ENCODE measurements around the gene ZCCHC2.

ZCCHC2 gene

DNA sequence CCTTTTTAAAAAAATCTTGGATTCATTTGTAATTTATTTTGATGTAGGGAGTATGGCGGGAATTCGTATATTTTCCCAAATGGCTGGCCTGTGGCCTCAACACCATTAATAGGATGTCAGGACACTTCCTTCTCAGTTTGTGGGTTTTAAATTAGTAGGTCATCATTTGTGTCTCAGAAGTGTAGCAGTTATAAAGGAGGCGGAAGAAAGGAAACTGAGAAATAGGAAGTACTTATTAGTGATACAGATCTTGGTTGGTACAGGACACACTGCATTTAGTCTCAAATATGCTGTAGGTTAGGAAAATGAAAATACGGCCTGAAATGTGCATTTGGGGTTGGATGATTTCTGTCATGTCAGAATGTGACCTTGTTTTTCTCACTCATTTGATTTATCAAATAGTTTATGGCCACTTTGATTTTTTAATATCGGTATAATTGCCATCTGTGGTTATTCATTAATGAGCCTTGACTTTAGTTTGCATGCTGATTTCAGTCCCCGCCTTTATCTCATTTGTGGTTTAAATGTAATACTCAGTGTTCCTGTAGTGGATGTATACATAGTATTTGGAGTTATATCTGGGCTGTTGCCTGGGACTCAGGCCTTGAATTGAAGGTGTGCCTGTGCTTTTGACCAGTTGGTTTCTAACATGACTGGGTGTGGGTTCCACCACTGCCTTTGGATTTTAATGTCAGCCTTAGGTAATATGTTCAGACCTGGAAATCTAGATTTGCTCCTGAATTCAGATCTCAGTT, 31.4 kb downstream of the ZCCHC2 start:
- POLR2A ChIA-PET, result no interaction called here
- no peak for DNase-seq (ENCODE audit: low read depth, low spot score)
- TF ChIP-seq, protein P1, sequence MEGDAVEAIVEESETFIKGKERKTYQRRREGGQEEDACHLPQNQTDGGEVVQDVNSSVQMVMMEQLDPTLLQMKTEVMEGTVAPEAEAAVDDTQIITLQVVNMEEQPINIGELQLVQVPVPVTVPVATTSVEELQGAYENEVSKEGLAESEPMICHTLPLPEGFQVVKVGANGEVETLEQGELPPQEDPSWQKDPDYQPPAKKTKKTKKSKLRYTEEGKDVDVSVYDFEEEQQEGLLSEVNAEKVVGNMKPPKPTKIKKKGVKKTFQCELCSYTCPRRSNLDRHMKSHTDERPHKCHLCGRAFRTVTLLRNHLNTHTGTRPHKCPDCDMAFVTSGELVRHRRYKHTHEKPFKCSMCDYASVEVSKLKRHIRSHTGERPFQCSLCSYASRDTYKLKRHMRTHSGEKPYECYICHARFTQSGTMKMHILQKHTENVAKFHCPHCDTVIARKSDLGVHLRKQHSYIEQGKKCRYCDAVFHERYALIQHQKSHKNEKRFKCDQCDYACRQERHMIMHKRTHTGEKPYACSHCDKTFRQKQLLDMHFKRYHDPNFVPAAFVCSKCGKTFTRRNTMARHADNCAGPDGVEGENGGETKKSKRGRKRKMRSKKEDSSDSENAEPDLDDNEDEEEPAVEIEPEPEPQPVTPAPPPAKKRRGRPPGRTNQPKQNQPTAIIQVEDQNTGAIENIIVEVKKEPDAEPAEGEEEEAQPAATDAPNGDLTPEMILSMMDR (IDR thresholded peaks at IDR 0.05; ENCODE audit: insufficient read depth, low read length, missing control alignments), result no peak
- CTCF ChIA-PET, result no interaction called here
- H3K4me3 ChIP-seq (ENCODE audit: low read depth, low read length), result no peak overlapping the region

DNA sequence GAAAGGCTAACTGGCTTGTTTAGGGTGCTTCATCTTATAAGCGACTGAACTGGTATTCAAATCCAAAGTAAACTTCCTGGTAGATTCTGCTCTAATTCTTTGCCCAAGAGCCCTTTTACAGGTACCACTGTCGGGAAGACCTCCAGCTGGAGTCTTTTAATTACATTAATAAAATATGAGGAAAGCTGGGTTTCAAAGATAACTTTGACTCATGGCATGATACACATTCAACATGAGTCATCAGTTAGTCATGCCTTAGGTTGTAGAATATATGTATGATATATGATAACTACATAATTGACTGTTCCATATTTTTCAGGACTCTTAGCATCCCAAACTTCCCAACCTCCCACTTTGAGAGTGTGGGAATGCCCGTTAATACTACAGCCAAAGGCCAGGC, 32.3 kb downstream of the ZCCHC2 start:
- DNase-seq (ENCODE audit: low read depth, low spot score), result no peak
- H3K4me3 ChIP-seq (ENCODE audit: low read depth, low read length), result no peak overlapping the region
- POLR2A ChIA-PET, result no interaction called here
- CTCF ChIA-PET, result interaction anchor here (1.7 to 5.8 kb wide), 2 partner anchors 8 to 30 kb away, joined by 4 to 33 read pairs; no protein-coding TSS in a partner anchor
- TF ChIP-seq, protein P1 (IDR thresholded peaks at IDR 0.05; ENCODE audit: insufficient read depth, low read length, missing control alignments), result no peak

DNA sequence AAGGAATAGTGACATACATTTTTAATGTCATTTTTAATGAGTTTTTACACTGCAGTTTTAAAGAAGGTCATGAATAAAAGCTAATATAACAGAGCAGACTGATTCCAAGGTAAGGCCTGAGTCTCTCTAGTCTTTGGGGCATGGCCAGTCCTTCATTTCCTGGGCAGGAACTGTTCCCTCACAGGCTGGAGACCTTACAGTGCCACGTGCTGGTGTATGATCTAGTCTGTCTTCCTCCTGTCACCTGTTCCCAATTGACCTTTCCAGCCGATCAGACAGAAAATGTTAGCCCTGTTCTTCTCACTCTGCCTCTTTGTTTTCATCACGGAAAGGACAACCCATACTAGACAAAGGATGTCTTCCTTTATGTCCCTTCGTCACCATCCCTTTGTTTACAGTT, 33.6 kb downstream of the ZCCHC2 start:
- POLR2A ChIA-PET, result no interaction called here
- no peak for DNase-seq (ENCODE audit: low read depth, low spot score)
- no peak overlapping the region for H3K4me3 ChIP-seq (ENCODE audit: low read depth, low read length)
- CTCF ChIA-PET, result interaction anchor here (0.9 to 5.8 kb wide), 3 partner anchors 9 to 29 kb away, joined by 3 to 33 read pairs (median 4); no protein-coding TSS in a partner anchor
- TF ChIP-seq, protein P1 (IDR thresholded peaks at IDR 0.05; ENCODE audit: insufficient read depth, low read length, missing control alignments), result no peak

DNA sequence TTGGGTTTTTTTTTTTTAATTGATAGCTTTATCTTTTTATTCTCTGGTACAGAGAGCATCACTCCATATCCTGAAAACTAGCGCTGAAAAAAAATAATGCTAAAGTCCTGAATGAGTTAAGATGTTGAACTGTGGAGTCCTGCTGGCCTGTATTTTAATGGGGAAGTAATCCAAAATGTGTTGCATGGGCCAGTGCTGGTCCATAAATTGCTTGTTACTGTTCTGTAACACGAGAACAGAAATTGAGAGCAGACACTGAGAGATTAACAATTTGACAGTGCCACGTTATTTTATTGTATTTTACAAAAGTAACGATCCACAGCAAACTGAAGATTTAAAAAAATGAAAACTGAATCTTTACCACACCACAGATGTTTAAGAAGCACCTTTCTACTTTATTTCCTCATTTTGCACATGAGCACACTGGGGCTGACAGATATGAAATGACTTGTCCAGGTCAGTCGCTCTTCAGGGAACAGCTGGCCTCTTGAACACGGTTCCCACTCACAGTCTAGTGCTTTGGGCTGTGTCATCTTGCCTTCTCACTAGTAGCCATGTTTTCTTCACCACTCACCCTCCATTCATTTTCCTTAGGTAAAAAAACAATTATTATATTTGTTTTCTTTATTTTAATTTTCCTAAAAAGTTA, 35.3 kb downstream of the ZCCHC2 start:
- DNase-seq (ENCODE audit: low read depth, low spot score), result no peak
- TF ChIP-seq, protein P1 (IDR thresholded peaks at IDR 0.05; ENCODE audit: insufficient read depth, low read length, missing control alignments), result no peak
- H3K4me3 ChIP-seq (ENCODE audit: low read depth, low read length), result no peak overlapping the region
- CTCF ChIA-PET, result interaction anchor here (1.2 to 5.8 kb wide), 2 partner anchors 9 to 27 kb away, joined by 3 to 33 read pairs; no protein-coding TSS in a partner anchor
- POLR2A ChIA-PET, result no interaction called here

DNA sequence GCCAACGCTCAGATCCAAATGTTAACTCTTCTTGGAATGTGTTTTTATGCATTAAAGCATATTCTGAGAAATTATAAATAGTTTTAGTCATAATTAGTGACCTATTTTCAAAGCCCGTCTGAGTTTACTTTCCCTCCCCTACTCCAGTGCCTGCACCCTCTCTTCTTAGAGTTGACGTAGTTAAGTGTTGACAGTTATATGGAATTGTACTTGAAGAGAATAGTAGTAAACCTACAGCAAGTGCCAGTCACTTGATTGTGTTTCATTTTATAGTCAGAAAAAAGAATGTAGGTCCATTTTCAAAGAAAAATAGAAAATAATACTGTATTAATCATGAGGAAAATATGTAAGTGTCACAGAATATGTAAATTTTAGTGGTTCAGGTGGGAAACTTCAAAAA, 41.2 kb downstream of the ZCCHC2 start:
- POLR2A ChIA-PET, result no interaction called here
- no peak for DNase-seq (ENCODE audit: low read depth, low spot score)
- no peak overlapping the region for H3K4me3 ChIP-seq (ENCODE audit: low read depth, low read length)
- TF ChIP-seq, protein P1 (IDR thresholded peaks at IDR 0.05; ENCODE audit: insufficient read depth, low read length, missing control alignments), result no peak
- CTCF ChIA-PET, result no interaction called here

DNA sequence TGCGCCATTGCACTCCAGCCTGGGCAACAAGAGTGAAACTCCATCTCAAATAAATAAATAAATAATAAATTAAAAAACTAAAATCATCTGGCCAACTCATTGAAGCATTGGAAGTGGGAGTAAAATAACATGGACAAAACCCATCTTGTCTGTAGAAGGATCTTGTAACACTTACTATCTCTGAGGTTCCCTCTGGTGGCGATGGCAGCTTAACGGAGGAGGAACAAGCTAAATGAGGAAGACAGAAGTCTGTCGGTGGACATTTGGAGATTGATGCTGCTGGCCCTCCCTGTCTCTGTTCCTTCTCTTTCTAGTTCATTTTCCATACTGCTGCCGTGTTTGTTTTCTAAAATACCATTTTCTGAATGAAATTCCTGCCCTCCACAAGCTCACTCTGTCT, 43.4 kb downstream of the ZCCHC2 start:
- no peak overlapping the region for H3K4me3 ChIP-seq (ENCODE audit: low read depth, low read length)
- POLR2A ChIA-PET, result no interaction called here
- TF ChIP-seq, protein P1 (IDR thresholded peaks at IDR 0.05; ENCODE audit: insufficient read depth, low read length, missing control alignments), result peak; percentile 14
- no peak for DNase-seq (ENCODE audit: low read depth, low spot score)
- CTCF ChIA-PET, result interaction anchor here (1.3 to 3.8 kb wide), 7 partner anchors 9 to 416 kb away, joined by 3 to 18 read pairs (median 7); no protein-coding TSS in a partner anchor
